ENCODE data around the gene FAM240B.

FAM240B gene

DNA sequence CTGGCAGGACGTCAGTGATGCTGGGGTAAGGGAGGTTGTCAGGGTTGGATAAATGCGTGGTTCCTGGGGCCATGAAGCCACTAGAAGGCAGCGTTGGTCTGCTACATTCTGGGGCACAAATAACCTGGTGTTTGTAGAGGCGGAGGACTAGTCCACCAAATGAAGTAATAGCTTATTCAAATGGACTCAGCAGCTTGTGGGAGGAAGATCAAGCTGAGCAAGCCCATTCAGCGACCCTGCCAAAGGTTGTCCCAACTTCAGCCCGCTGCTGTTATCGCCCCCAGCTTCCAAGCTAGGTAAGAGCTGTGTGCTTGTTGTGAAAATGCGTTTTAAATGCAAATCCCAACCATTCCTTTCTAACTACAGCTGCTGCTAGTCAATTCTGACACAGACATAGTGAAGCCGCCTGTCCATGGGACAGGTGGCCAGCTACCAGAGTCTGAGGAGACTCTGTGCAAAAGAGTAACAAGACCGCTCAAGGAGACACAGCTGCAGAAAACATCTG, 7.6 kb upstream of the FAM240B start:
- DNase-seq (ENCODE audit: low read depth in 1 of 2, low spot score in 1 of 2), result peak; percentile 11 to 71
- in situ Hi-C loops (cut with HindIII; ENCODE audit: low pct_unique_long_range_greater_than_20kb, low sequenced_read_pairs), result no loop called here
- TF ChIP-seq JUND (IDR thresholded peaks at IDR 0.05; ENCODE audit: low read depth), result no peak

DNA sequence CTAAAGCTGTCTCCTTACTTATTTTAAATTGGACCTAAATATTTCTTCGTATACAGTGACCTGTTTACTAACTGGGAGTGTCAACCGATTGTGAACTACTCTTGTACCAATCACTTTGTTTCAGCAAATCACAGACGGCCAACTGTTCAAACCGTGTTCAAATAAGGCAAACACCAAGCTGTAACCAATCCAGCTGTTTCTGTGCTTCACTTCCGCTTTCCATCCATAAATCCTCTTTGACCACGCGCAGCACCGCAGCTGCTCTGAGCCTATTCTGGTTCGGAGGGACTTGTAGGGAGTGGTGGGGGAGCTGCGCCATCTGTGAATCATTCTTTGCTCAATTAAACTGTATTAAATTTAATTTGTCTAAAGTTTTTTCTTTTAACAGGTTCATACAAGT, 4.8 kb upstream of the FAM240B start:
- DNase-seq (ENCODE audit: low read depth in 1 of 2, low spot score in 1 of 2), result no peak
- TF ChIP-seq JUND (IDR thresholded peaks at IDR 0.05; ENCODE audit: low read depth), result no peak
- in situ Hi-C loops (cut with HindIII; ENCODE audit: low pct_unique_long_range_greater_than_20kb, low sequenced_read_pairs), result no loop called here

DNA sequence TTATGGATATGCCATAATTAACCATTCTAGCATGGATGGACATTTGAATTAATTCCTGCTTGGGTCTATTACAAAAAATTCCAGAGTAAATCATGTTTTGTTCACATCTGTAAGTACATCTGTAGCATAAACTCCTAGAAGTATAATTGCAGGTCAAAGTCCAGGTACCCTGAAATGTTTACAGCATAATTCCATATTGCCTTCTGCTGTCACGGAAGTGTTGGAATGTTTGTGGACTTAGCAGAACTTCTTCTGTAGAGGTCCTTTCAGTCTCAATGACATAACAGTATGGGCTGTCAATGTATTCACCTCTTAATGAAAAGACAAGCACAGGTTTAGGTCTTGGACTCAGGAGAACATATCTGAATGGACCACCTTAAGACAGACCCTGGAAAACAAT, 1.8 kb downstream of the FAM240B start:
- TF ChIP-seq JUND (IDR thresholded peaks at IDR 0.05; ENCODE audit: low read depth), result no peak
- no peak for DNase-seq (ENCODE audit: low read depth in 1 of 2, low spot score in 1 of 2)
- in situ Hi-C loops (cut with HindIII; ENCODE audit: low pct_unique_long_range_greater_than_20kb, low sequenced_read_pairs), result no loop called here

- in situ Hi-C loops (cut with HindIII; ENCODE audit: low pct_unique_long_range_greater_than_20kb, low sequenced_read_pairs), result no loop called here
- TF ChIP-seq JUND (IDR thresholded peaks at IDR 0.05; ENCODE audit: low read depth), result no peak
- no peak for DNase-seq (ENCODE audit: low read depth in 1 of 2, low spot score in 1 of 2)
These were observed 4.2 kb downstream of the FAM240B start for GRCh38 chr9:38715684-38716083.

GRCh38 chr9:38713426-38713825, 6.5 kb downstream of the FAM240B start:
- in situ Hi-C loops (cut with HindIII; ENCODE audit: low pct_unique_long_range_greater_than_20kb, low sequenced_read_pairs), result no loop called here
- DNase-seq (ENCODE audit: low read depth in 1 of 2, low spot score in 1 of 2), result no peak
- TF ChIP-seq JUND (IDR thresholded peaks at IDR 0.05; ENCODE audit: low read depth), result no peak

GRCh38 chr9:38708759-38709158, 11.2 kb downstream of the FAM240B start:
- no peak for DNase-seq (ENCODE audit: low read depth in 1 of 2, low spot score in 1 of 2)
- in situ Hi-C loops (cut with HindIII; ENCODE audit: low pct_unique_long_range_greater_than_20kb, low sequenced_read_pairs), result no loop called here
- no peak for TF ChIP-seq JUND (IDR thresholded peaks at IDR 0.05; ENCODE audit: low read depth)

GRCh38 chr9:38707885-38708637, 11.9 kb downstream of the FAM240B start:
- no peak for TF ChIP-seq JUND (IDR thresholded peaks at IDR 0.05; ENCODE audit: low read depth)
- DNase-seq (ENCODE audit: low read depth in 1 of 2, low spot score in 1 of 2), result peak in 1 of 2 experiments; percentile 39
- in situ Hi-C loops (cut with HindIII; ENCODE audit: low pct_unique_long_range_greater_than_20kb, low sequenced_read_pairs), result no loop called here

- DNase-seq (ENCODE audit: low read depth in 1 of 2, low spot score in 1 of 2), result no peak
- no peak for TF ChIP-seq JUND (IDR thresholded peaks at IDR 0.05; ENCODE audit: low read depth)
- in situ Hi-C loops (cut with HindIII; ENCODE audit: low pct_unique_long_range_greater_than_20kb, low sequenced_read_pairs), result no loop called here
These were observed 13.4 kb downstream of the FAM240B start for GRCh38 chr9:38706493-38706892.

- in situ Hi-C loops (cut with HindIII; ENCODE audit: low pct_unique_long_range_greater_than_20kb, low sequenced_read_pairs), result no loop called here
- no peak for DNase-seq (ENCODE audit: low read depth in 1 of 2, low spot score in 1 of 2)
- TF ChIP-seq JUND (IDR thresholded peaks at IDR 0.05; ENCODE audit: low read depth), result no peak
These were observed 14.0 kb downstream of the FAM240B start for GRCh38 chr9:38705917-38706316.

GRCh38 chr9:38700695-38701094, 19.2 kb downstream of the FAM240B start:
- DNase-seq (ENCODE audit: low read depth in 1 of 2, low spot score in 1 of 2), result no peak
- TF ChIP-seq JUND (IDR thresholded peaks at IDR 0.05; ENCODE audit: low read depth), result no peak
- in situ Hi-C loops (cut with HindIII; ENCODE audit: low pct_unique_long_range_greater_than_20kb, low sequenced_read_pairs), result no loop called here

DNA sequence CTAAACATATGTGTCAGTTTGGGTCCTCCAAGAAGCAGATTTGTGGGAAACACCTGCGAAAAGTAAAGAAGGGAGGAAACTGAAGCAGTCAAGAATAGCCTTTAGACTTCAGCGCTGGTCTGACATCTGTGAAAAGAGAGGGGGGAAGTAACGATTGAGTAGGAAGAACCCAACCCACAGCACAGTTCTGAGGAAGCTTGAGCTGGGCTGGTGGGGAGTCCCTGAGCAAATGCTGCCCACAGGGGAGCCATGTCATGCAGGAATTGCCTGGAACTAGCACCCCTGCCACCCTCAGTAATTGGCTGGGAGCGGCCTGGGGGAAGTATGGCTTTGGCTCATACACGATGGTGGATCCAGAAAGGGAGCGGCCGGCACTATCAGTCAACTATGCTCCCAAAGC, 20.6 kb downstream of the FAM240B start:
- in situ Hi-C loops (cut with HindIII; ENCODE audit: low pct_unique_long_range_greater_than_20kb, low sequenced_read_pairs), result no loop called here
- no peak for TF ChIP-seq JUND (IDR thresholded peaks at IDR 0.05; ENCODE audit: low read depth)
- DNase-seq (ENCODE audit: low read depth in 1 of 2, low spot score in 1 of 2), result no peak

DNA sequence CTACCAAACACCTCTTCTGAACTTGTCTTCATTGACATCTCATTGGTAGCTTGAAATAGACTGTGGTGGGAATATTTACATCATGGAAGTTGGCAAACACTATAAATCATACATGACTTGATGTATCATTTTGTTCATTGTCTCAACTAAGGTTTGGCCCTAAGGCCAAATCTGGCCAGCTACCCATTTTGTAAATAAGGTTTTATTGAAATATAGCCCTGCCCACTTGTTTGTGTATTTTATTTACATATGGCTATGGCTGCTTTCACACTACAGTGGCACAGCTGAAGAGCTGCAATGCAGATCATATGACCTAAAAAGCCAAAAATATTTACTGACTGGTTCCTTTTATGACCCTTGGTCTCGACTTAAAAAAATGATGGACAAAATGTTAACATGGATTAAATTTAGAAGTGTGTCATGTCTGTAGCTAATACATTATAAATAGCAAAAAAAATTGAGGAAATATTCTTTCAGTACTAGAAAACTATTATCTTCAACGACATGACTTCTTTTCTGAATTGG, 22.1 kb downstream of the FAM240B start:
- peak in 1 of 2 experiments; percentile 34 for DNase-seq (ENCODE audit: low read depth in 1 of 2, low spot score in 1 of 2)
- no peak for TF ChIP-seq JUND (IDR thresholded peaks at IDR 0.05; ENCODE audit: low read depth)
- in situ Hi-C loops (cut with HindIII; ENCODE audit: low pct_unique_long_range_greater_than_20kb, low sequenced_read_pairs), result no loop called here

- no peak for DNase-seq (ENCODE audit: low read depth in 1 of 2, low spot score in 1 of 2)
- in situ Hi-C loops (cut with HindIII; ENCODE audit: low pct_unique_long_range_greater_than_20kb, low sequenced_read_pairs), result no loop called here
- no peak for TF ChIP-seq JUND (IDR thresholded peaks at IDR 0.05; ENCODE audit: low read depth)
These were observed 22.9 kb downstream of the FAM240B start for GRCh38 chr9:38696999-38697398.
